Choroid plexus epithelial cell (primary cell): ENCODE results near the gene KPNA3.
"Not testable (repeated sequence)": the region's sequence is repeated elsewhere in the genome, so short reads cannot be mapped to it uniquely, and the experiment has no call there.

Experiments
- DNase-seq: peaks from one replicate; pipeline ENCODE4 v3.0.0-alpha.2; 2010; ENCODE audit warnings: low read depth
- H3K4me3 ChIP-seq: 2 replicates; pipeline ENCODE4 v1.5.1; 2011; ENCODE audit warnings: low read depth, mild to moderate bottlenecking, control low read depth, low read length, moderate library complexity
- TF ChIP-seq, protein P1 (sequence below): conservative IDR thresholded peaks from 2 replicates; pipeline ENCODE4 v1.5.1; 2011; ENCODE audit warnings: low read depth, mild to moderate bottlenecking, control low read depth, inconsistent platforms, low read length, moderate library complexity

KPNA3 gene

GRCh38 chr13:49774376-49775005 is 18.0 kb downstream of the KPNA3 start:
- no peak overlapping the region for H3K4me3 ChIP-seq
- TF ChIP-seq, protein P1, sequence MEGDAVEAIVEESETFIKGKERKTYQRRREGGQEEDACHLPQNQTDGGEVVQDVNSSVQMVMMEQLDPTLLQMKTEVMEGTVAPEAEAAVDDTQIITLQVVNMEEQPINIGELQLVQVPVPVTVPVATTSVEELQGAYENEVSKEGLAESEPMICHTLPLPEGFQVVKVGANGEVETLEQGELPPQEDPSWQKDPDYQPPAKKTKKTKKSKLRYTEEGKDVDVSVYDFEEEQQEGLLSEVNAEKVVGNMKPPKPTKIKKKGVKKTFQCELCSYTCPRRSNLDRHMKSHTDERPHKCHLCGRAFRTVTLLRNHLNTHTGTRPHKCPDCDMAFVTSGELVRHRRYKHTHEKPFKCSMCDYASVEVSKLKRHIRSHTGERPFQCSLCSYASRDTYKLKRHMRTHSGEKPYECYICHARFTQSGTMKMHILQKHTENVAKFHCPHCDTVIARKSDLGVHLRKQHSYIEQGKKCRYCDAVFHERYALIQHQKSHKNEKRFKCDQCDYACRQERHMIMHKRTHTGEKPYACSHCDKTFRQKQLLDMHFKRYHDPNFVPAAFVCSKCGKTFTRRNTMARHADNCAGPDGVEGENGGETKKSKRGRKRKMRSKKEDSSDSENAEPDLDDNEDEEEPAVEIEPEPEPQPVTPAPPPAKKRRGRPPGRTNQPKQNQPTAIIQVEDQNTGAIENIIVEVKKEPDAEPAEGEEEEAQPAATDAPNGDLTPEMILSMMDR = no peak
- DNase-seq = no peak

DNA sequence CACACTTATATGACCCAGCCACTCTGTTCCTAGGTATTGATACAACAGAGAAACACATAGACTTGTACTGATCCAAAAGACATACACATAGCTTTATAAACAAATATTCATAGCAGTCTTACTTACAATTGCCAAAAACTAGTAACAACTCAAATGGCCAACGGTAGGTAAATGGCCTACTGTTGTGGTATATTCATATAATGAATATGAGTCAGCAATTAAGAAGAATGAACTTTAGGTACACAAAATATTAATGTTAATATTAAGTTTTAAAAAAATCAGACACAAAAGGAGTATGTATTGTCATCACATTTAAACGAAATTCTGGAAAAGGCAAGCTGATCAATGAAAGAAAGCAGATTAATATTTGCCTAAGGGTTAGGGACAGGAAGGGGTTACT is 19.7 kb downstream of the KPNA3 start:
- DNase-seq = no peak
- no peak overlapping the region for H3K4me3 ChIP-seq
- TF ChIP-seq, protein P1 = no peak

GRCh38 chr13:49761811-49762210 is 30.7 kb downstream of the KPNA3 start:
- not testable (repeated sequence) for DNase-seq, H3K4me3 ChIP-seq

GRCh38 chr13:49760558-49760957 is 31.9 kb downstream of the KPNA3 start:
- TF ChIP-seq, protein P1 = no peak
- no peak for DNase-seq
- H3K4me3 ChIP-seq = no peak overlapping the region

GRCh38 chr13:49759503-49759902 is 33.0 kb downstream of the KPNA3 start:
- TF ChIP-seq, protein P1 = no peak
- DNase-seq = peak; percentile 53

GRCh38 chr13:49756263-49756662 is 36.2 kb downstream of the KPNA3 start:
- TF ChIP-seq, protein P1 = no peak
- H3K4me3 ChIP-seq = no peak overlapping the region
- no peak for DNase-seq

More at GRCh38 chr13:49759503-49759902, 33.0 kb downstream of the KPNA3 start:
- no peak overlapping the region for H3K4me3 ChIP-seq

- TF ChIP-seq, protein P1 = no peak
- no peak overlapping the region for H3K4me3 ChIP-seq
- DNase-seq = no peak
These were observed 38.3 kb downstream of the KPNA3 start for GRCh38 chr13:49754146-49754545.
